Smooth muscle cell (in vitro differentiated cells): ENCODE results near the gene ENTPD8. TPM values are rescaled to one million over a fixed set of nuclear protein-coding genes. Genes with fewer than 3 reads are reported as not detected.

ENCODE experiments used
- DNase-seq: peaks from one replicate; lab custom pipeline; 2025; ENCODE audit not compliant: unreplicated experiment; lab: John Stamatoyannopoulos, UW
- H2AFZ ChIP-seq: fragments of 200-600 bp; sonication (generic); 2 replicates; pipeline ENCODE4 v1.6.0; 2016; ENCODE audit warnings: antibody characterized with exemption, low read depth, mild to moderate bottlenecking
- H3F3A ChIP-seq: fragments of 200-600 bp; sonication (generic); 2 replicates; pipeline ENCODE4 v1.6.0; 2017; ENCODE audit warnings: antibody characterized with exemption, low read depth
- H3K27ac ChIP-seq: fragments of 200-600 bp; sonication (generic); 2 replicates; pipeline ENCODE4 v1.5.1; 2016; ENCODE audit warnings: low read depth, mild to moderate bottlenecking
- H3K27me3 ChIP-seq: fragments of 200-600 bp; sonication (generic); 2 replicates; pipeline ENCODE4 v1.6.1; 2016; ENCODE audit warnings: low read depth, mild to moderate bottlenecking
- H3K36me3 ChIP-seq: fragments of 200-600 bp; sonication (generic); 2 replicates; pipeline ENCODE4 v1.5.1; 2016; ENCODE audit warnings: low read depth
- H3K4me1 ChIP-seq: fragments of 200-600 bp; sonication (generic); 2 replicates; pipeline ENCODE4 v1.5.1; 2016; ENCODE audit warnings: low read depth
- H3K4me2 ChIP-seq: fragments of 200-600 bp; sonication (generic); 2 replicates; pipeline ENCODE4 v1.6.0; 2016; ENCODE audit warnings: mild to moderate bottlenecking
- H3K4me3 ChIP-seq: fragments of 200-600 bp; sonication (generic); 2 replicates; pipeline ENCODE4 v1.5.1; 2016; ENCODE audit warnings: mild to moderate bottlenecking
- H3K79me2 ChIP-seq: fragments of 200-600 bp; sonication (generic); 2 replicates; pipeline ENCODE4 v1.6.0; 2016; ENCODE audit warnings: low read depth, mild to moderate bottlenecking
- H3K9ac ChIP-seq: fragments of 200-600 bp; sonication (generic); 2 replicates; pipeline ENCODE4 v1.6.0; 2016; ENCODE audit warnings: low read depth
- H3K9me3 ChIP-seq: fragments of 200-600 bp; sonication (generic); replicated peaks from 2 replicates; pipeline ENCODE4 v1.5.1; 2016; ENCODE audit warnings: low read depth
- H4K20me1 ChIP-seq: fragments of 200-600 bp; sonication (generic); 2 replicates; pipeline ENCODE4 v1.6.0; 2016; ENCODE audit warnings: low read depth
- WGBS: methylation state at CpG from one replicate; pipeline ENCODE4 v1.1.7; 2016; ENCODE audit warnings: low lambda C conversion rate; 5-methylcytosine and 5-hydroxymethylcytosine counted together
- polyA plus RNA-seq: library from polyadenylated mRNA; unstranded; fragments of >200 nt; fragmentation: Nextera tagmentation; extraction: Ambion mirVana; gene quantifications from 2 replicates; pipeline ENCODE4 v1.2.1, GENCODE V29; 2016
- total RNA-seq: library from RNA; depleted of rRNA; stranded (reverse); fragments of >200 nt; gene quantifications from 2 replicates; pipeline ENCODE4 v1.2.3, GENCODE V29; 2014
- TF ChIP-seq, protein P1 (sequence below): fragments of 200-600 bp; sonication (generic); IDR thresholded peaks from 2 replicates; pipeline ENCODE4 v1.5.1; 2017; ENCODE audit warnings: borderline replicate concordance, mild to moderate bottlenecking, antibody characterized with exemption; ENCODE audit not compliant: insufficient read depth, poor library complexity, severe bottlenecking

The ENTPD8 gene, protein sequence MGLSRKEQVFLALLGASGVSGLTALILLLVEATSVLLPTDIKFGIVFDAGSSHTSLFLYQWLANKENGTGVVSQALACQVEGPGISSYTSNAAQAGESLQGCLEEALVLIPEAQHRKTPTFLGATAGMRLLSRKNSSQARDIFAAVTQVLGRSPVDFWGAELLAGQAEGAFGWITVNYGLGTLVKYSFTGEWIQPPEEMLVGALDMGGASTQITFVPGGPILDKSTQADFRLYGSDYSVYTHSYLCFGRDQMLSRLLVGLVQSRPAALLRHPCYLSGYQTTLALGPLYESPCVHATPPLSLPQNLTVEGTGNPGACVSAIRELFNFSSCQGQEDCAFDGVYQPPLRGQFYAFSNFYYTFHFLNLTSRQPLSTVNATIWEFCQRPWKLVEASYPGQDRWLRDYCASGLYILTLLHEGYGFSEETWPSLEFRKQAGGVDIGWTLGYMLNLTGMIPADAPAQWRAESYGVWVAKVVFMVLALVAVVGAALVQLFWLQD
- total RNA-seq (not detected in 2 replicates), polyA plus RNA-seq (not detected in 2 replicates)

- Histone ChIP-seq H3K9ac (no peak within 1 kb of the TSS), H3K4me1 (no peaks in the 10 kb centered on the region), H3K9me3 (no peaks in the 10 kb centered on the region), H3K4me3 (peak within 1 kb of the TSS; percentile 50), H3K27ac (no peak within 1 kb of the TSS), H3K4me2 (peak within 1 kb of the TSS; percentile 86), H3K36me3 (no peaks in the 10 kb centered on the region), H3F3A (no peaks in the 10 kb centered on the region), H3K79me2 (no peaks in the 10 kb centered on the region), H4K20me1 (no peaks in the 10 kb centered on the region), H3K27me3 (no peaks in the 10 kb centered on the region), H2AFZ (peak within 1 kb of the TSS; percentile 39)
- DNase-seq = no peak
- TF ChIP-seq, protein P1, sequence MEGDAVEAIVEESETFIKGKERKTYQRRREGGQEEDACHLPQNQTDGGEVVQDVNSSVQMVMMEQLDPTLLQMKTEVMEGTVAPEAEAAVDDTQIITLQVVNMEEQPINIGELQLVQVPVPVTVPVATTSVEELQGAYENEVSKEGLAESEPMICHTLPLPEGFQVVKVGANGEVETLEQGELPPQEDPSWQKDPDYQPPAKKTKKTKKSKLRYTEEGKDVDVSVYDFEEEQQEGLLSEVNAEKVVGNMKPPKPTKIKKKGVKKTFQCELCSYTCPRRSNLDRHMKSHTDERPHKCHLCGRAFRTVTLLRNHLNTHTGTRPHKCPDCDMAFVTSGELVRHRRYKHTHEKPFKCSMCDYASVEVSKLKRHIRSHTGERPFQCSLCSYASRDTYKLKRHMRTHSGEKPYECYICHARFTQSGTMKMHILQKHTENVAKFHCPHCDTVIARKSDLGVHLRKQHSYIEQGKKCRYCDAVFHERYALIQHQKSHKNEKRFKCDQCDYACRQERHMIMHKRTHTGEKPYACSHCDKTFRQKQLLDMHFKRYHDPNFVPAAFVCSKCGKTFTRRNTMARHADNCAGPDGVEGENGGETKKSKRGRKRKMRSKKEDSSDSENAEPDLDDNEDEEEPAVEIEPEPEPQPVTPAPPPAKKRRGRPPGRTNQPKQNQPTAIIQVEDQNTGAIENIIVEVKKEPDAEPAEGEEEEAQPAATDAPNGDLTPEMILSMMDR = no peak
- WGBS = under 1% methylated on average over 27 of the region's 62 CpGs
Measured at GRCh38 chr9:137441289-137441934, at the start of gene ENTPD8. TSS of gene ENTPD8 (minus strand) at chr9:137441357. CDS start at chr9:137438285, 3,072 bp downstream.

GRCh38 chr9:137490532-137491186, 49.5 kb upstream of the ENTPD8 start:
- WGBS = 89% methylated on average over 9 of the region's 9 CpGs
- no peak for DNase-seq
- H3K4me1 ChIP-seq = no peaks in the 10 kb centered on the region
- TF ChIP-seq, protein P1 = no peak
- no peak overlapping the region for H2AFZ ChIP-seq
- H3K27me3 ChIP-seq = no peaks in the 10 kb centered on the region
- no peak overlapping the region for H3K4me3 ChIP-seq
- H3K27ac ChIP-seq = no peak overlapping the region
- no peaks in the 10 kb centered on the region for H3K9me3 ChIP-seq
- H3F3A ChIP-seq = no peaks in the 10 kb centered on the region
- no peaks in the 10 kb centered on the region for H4K20me1 ChIP-seq
- H3K9ac ChIP-seq = no peak overlapping the region
- no peaks in the 10 kb centered on the region for H3K79me2 ChIP-seq
- no peaks in the 10 kb centered on the region for H3K36me3 ChIP-seq
- no peak overlapping the region for H3K4me2 ChIP-seq

DNA sequence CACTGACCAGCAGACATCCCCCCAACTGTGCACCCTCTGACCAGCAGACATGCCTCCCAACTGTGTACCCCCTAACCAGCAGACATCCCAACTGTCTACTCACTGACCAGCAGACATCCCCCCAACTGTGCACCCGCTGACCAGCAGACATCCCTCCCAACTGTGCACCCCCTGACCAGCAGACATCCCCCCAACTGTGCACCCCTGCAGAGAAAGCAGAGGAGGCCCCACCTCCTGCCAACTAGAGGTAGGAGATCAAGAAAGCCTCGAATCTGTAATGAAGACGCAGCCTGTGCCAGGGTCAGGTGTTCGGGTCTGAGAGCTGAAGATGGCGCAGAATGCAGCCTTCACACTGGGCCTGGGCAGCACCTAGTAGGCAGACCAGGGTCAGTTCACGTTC, 47.7 kb upstream of the ENTPD8 start:
- Histone ChIP-seq H3K4me3 (no peak overlapping the region), H3F3A (no peaks in the 10 kb centered on the region), H3K27me3 (no peaks in the 10 kb centered on the region), H4K20me1 (no peaks in the 10 kb centered on the region), H3K4me2 (no peak overlapping the region), H3K9ac (no peak overlapping the region), H3K9me3 (no peaks in the 10 kb centered on the region), H2AFZ (no peak overlapping the region), H3K4me1 (no peaks in the 10 kb centered on the region), H3K36me3 (no peaks in the 10 kb centered on the region), H3K79me2 (no peaks in the 10 kb centered on the region), H3K27ac (no peak overlapping the region)
- WGBS = 90% methylated on average over 6 of the region's 6 CpGs
- no peak for DNase-seq
- TF ChIP-seq, protein P1 = no peak
